GM03348 (cell line): Measurements from ENCODE around the gene CES4A.
"Not testable (repeated sequence)": the region's sequence is repeated elsewhere in the genome, so short reads cannot be mapped to it uniquely, and the experiment has no call there.

ENCODE experiments used
- DNase-seq: peaks from one replicate; pipeline ENCODE4 v3.0.0; 2012; ENCODE audit warnings: low spot score

The CES4A gene

GRCh38 chr16:66956154-66956457 lies 32.3 kb upstream of the CES4A start:
- not testable (repeated sequence) for DNase-seq

DNA sequence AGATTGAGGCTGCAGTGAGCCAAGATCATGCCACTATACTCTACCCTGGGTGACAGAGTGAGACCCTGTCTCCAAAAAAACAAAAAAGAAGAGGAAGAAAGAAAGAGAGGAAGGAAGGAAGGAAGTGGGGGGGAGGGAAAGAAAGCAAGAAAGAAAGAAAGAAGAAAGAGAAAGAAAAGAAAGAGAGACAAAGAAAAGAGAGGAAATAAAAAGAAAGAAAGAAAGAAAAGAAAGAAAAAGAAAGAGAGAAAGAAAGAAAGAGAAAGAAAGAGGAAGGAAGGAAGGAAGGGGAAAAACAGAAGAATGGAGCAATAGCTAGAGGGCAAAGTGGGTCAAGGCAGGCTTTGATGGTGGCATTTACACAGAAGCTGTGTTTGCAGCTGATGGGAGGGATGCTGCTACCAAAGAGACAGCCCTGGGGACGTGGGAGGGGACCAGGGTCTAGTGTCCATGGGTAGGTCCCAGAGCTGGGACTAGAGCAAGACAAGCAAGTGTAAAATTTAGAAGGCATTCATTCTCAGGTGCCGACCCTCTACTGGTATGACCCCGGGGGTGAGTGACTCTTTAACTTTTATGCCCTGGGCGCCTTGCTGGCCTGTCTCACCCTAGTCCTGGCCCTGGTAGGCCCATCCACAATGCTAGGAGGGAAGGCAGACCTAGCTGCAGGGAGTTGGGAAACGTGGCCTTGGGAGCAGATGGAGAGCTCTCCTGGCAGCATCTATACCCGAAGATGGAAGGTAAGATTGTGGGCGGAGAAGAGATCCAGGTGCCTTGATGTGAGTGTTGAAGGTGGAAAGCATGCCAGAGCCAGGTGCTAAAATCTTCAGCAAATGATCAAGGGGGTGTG lies 29.3 kb upstream of the CES4A start:
- no peak for DNase-seq

DNA sequence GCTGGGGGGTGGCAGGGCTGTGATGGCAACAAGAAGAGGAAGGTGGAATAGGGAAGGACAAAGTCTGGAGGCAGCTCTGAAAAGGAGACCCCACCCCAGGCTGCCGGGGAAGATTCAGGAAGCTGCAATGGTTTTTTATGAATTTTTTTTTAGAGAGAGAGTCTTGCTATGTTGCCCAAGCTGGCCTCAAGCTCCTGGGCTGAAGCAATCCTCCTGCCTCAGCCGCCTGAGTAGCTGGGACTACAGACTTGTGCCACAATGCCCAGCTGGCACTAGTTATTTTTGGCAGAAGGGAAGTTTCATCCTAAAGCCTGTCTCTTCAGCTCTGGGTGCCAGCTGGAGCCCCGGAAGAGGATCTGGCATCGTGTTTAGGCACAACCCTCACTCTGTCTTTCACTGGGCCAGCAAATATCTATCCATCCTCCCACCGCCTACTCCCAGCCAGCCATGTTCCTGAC lies 28.7 kb upstream of the CES4A start:
- DNase-seq: no peak

DNA sequence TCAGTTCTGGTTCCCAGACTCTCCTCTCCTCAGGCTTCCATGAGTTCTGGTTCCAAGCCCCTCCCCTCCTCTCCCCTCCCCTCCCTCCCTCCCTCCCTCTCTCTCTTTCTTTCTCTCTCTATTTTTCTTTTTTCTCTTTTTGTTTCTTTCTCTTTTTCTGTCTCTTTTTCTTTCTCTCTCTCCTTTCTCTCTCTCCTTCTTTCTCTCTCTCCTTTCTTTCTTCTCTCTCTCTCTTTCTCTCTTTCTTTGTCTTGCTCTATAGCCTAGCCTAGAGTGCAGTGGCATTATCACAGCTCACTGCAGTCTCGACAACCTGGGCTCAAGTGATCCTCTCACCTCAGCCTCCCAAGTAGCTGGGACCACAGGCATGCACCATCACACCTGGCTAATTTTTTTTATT lies 28.1 kb upstream of the CES4A start:
- no peak for DNase-seq

DNA sequence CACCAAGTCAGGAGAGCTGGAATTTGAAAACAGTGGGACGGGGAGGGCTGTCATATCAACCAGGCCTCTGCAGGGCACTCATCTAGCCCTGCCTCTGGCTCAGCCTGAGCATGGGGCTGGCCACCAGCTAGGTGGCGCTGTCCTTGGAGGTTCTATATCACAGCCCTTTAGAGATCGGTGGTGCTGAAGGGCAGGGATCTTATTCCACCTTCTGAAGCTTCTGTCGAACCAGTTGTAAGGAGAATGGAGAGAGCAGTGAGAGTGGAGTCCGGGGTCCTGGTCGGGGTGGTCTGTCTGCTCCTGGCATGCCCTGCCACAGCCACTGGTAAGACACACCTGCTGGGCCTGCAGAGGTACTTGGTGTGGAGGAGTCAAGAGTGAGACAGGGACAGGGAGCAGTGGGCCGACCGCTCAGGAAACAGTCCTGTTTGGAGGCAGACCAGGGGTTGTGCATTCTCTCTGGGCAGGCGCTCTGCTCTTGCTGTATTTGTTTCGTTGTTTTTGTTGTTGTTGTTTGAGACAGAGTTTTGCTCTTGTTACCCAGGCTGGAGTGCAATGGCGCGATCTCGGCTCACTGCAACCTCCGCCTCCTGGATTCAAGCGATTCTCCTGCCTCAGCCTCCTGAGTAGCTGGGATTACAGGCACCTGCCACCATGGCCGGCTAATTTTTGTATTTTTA lies 27.2 kb upstream of the CES4A start, which contains the start of gene CES3:
Gene CES3, plus strand, starts transcription at position 202 of the 680 bp plus-strand sequence. Its CDS starts 42 bp downstream, at position 244.
- DNase-seq: peak; percentile 81

DNA sequence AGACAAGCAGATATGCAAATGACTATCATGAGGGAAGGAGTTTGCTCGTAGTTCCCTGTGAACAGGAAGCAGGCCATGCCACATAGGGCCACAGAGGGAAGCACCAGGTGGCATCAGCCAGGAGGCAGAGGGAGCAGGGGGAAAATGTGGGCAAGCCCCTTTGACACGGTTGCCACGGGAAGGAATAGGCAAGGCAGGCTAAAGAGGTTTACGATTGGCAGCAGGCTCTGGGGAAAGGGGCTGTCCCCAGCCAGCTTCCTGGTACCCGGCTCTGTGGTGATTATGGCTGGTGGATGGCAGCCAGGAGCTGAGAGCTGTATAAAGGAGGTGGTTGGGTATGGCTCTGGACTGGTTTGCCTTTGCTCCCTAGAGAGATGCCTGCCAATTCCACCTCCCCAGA lies 26.5 kb upstream of the CES4A start:
- no peak for DNase-seq

DNA sequence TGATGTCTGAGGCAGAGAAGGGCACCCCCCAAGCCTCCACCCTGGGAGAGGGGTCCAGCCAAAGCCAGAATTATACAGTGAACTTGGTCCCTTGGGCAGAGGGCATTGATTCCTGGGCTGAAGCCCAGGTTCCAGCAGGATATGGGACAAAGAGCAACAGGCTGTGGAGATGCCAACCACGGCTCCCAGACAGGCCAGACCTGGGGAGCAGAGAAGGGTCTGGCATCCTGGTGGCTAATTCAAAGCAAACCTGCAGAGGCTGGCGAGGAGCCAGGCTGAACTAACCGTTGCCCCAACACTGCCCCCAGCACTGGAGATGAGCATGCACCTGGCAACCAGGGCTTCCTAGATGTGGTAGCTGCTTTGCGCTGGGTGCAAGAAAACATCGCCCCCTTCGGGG lies 24.3 kb upstream of the CES4A start:
- DNase-seq: no peak

DNA sequence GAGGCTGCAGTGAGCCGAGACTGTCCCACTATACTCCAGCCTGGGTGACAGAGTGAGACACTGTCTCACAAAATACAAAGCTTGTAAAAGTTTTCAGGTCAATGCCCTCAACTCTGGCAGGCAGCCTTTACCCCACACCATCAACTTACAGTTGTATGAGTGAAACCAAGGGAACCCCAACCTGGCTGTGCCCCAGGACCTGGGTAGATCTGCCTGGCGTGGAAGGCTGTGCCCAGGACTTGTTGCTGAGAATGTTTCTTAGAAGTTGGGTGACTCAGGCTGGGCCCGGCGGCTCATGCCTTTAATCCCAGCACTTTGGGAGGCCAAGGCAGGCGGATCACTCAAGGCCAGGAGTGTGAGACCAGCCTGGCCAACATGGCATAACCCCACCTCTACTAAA lies 19.5 kb upstream of the CES4A start:
- DNase-seq: no peak

DNA sequence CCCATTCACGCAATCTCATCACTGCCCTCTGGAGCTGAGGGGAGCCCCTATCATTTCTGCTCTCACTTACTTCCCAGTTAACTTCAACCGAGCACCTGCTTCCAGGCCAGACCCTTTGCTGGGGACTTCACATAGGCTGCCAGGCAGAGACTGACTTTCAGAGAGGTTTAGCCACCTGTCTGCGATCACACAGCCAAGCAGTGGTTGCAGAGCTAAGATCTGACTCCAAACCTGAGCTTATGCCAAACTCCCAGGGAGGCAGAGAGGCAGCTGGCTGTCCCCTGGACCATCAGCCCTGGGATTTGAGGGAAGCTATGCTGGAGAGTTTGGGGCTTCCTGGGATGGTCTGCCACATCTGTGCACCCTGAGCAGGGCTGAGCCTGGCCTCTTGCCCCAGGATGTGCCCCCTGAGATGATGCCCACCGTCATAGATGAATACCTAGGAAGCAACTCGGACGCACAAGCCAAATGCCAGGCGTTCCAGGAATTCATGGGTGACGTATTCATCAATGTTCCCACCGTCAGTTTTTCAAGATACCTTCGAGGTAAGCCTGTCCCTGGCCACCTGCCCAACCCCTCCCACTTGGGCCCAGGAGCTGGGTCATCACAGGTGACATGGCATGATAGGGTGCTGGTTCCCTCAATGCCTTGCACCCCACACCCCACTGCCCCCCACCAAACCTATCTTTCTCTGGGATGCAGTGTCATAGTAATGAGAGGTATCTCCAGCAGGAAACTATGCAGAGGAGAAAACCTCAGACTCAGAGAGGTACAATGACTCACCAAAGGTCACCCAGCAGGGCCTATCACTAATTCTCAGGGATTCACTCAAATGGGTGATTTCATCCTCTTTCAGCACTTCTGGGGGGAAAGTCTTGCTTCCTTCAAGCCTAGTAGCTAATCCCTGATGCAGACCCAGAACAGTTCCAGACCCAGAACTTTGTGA lies 17.3 kb upstream of the CES4A start:
- DNase-seq: no peak

DNA sequence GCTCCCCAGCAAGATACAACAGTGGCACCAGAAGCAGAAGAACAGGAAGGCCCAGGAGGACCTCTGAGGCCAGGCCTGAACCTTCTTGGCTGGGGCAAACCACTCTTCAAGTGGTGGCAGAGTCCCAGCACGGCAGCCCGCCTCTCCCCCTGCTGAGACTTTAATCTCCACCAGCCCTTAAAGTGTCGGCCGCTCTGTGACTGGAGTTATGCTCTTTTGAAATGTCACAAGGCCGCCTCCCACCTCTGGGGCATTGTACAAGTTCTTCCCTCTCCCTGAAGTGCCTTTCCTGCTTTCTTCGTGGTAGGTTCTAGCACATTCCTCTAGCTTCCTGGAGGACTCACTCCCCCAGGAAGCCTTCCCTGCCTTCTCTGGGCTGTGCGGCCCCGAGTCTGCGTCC lies 15.4 kb upstream of the CES4A start:
- no peak for DNase-seq

DNA sequence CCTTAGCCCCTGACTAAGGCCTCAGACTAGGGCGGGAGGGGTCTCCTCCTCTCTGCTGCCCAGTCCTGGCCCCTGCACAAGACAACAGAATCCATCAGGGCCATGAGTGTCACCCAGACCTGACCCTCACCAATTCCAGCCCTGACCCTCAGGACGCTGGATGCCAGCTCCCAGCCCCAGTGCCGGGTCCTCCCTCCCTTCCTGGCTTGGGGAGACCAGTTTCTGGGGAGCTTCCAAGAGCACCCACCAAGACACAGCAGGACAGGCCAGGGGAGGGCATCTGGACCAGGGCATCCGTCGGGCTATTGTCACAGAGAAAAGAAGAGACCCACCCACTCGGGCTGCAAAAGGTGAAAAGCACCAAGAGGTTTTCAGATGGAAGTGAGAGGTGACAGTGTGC lies 14.7 kb upstream of the CES4A start:
- no peak for DNase-seq

DNA sequence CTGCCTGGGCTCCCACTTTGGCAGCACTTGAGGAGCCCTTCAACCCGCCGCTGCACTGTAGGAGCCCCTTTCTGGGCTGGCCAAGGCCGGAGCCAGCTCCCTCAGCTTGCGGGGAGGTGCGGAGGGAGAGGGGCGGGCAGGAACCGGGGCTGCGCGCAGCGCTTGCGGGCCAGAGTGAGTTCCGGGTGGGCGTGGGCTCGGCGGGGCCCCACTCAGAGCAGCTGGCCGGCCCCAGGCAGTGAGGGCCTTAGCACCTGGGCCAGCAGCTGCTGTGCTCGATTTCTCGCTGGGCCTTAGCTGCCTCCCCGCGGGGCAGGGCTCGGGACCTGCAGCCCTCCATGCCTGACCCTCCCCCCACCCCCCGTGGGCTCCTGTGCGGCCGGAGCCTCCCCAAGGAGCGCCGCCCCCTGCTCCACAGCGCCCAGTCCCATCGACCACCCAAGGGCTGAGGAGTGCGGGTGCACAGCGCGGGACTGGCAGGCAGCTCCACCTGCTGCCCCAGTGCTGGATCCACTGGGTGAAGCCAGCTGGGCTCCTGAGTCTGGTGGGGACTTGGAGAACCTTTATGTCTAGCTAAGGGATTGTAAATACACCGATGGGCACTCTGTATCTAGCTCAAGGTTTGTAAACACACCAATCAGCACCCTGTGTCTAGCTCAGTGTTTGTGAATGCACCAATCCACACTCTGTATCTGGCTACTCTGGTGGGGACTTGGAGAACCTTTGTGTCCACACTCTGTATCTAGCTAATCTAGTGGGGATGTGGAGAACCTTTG lies 14.0 kb upstream of the CES4A start:
- not testable (repeated sequence) for DNase-seq

DNA sequence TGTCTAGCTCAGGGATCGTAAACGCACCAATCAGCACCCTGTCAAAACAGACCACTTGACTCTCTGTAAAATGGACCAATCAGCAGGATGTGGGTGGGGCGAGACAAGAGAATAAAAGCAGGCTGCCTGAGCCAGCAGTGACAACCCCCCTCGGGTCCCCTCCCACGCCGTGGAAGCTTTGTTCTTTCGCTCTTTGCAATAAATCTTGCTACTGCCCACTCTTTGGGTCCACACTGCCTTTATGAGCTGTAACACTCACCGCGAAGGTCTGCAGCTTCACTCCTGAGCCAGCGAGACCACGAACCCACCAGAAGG lies 13.5 kb upstream of the CES4A start:
- DNase-seq: not testable (repeated sequence)

DNA sequence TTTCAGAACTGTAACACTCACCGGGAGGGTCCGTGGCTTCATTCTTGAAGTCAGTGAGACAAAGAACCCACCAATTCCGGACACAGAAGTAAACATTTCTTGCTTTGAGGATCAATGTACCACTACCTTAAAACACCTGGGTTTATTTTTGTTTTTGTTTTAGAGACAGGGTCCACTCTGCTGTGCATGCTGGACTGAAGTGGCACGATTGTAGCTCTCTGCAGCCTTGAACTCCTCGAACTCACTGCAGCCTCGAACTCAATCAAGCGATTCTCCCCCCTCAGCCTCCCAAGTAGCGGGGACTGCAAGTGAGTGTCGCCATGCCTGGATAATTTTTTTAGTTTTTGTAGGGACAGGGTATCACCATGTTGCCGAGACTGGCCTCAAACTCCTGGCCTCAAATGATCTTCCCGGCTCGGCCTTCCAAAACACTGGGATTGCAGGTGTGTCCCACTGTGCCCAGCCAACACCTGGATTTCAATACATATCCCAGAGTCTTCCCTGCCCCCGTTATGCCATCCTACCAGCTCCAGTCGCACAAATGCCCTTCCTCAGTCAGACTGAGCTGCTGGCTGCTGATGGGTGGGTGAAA lies 13.0 kb upstream of the CES4A start:
- DNase-seq: no peak

DNA sequence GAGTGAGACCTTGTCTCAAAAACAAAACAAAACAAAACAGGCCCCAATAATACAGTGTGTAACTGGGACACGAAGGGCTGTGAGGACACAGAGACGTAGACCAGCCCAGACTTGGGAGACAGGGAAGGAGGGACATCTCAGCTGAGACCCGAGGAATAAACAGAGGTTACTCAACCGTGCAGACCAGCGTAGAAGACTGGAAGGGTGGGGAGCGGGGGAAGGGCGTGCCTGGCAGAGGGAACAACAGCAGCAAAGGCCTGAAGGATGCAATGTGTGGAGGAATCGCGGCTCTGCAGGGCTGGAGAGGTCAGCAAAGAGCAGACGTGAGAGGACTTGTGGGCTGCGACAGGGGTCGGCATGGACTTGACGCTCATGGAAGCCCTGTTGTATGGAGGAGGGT lies 11.6 kb upstream of the CES4A start:
- no peak for DNase-seq

- peak; percentile 94 for DNase-seq
Observed at GRCh38 chr16:66977341-66978113, 10.9 kb upstream of the CES4A start.

DNA sequence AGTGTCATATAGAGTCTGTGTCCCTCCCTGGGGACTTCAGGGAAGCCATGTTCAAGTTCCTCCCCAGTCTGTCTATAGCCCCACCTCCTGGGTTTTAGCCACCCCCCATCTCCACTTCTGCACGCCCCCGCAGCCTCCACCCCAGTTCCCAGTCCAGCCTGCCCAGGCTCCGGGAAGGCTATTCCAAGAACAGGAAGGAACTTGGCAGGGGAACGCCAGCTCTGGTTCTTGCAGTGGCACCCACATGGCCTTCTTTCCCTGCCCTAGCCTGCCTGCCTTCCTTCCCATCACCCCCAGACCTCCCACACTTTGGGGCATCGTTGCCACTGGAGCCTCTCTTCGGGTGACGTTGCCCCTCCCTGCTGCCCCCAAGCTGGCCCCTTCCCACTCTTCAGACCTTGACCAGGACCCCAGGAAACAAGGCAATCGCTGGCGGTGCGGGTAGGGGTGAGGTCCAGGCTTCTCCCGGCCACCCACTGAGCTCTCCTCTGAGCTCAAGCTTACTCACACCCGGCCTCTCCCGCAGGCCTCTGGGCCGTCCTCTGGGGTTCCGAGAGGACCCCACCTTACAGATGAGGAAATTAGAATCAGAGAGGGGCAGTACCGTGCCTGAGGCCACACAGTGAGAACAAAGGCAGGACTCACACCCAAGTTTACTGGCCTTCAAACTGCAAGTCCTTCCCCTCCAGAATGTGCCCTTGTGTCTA lies 9.2 kb upstream of the CES4A start:
- DNase-seq: peak; percentile 64

GRCh38 chr16:66983033-66983432 lies 5.4 kb upstream of the CES4A start:
- DNase-seq: no peak

DNA sequence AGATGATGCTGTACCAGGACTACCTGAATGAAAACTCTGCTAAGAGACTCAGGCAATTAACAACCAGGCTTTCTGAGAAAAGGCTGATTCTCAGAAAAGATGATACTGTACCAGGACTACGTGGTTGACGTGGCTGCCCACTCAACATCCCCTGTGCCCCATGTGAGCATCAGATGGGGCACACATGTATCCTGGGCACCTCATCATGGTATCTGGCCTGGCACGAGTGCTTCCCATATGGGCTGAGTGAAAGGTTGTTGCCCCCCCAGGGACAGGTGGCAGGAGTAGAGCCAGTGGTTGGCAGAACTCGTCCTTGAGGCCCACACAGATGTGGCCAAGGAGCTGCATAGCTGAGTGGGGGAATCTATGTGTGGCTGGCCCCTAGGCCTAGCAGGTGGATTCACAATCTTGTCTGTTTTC lies 3.5 kb upstream of the CES4A start:
- DNase-seq: no peak

DNA sequence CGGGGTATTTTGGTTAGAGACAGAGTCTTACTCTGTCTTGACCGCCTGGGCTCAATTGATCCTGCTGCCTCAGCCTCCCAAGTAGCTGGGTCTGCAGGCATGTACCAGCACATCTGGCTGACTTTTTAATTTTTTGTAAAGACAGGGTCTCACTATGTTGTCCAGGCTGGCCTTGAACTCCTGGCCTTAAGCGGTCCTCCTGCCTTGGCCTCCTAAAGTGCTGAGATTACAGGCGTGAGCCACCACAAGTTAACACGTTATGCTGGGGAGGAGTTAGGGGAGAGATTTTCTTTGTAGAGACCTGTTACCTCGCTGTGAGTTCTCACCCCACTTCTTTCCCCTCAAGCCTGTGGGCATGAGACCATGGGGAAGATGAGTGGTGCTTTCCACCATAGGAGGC lies 1.8 kb upstream of the CES4A start:
- DNase-seq: no peak
